ENCODE data around the gene ASIC4.

Gene ASIC4

GRCh38 chr2:219515874-219516629, 1.8 kb downstream of the ASIC4 start:
- no peak for DNase-seq (ENCODE audit: low read depth)

- no peak for DNase-seq (ENCODE audit: low read depth)
Measured at GRCh38 chr2:219516888-219517287, 2.6 kb downstream of the ASIC4 start.

GRCh38 chr2:219517954-219518778, 3.9 kb downstream of the ASIC4 start:
- DNase-seq (ENCODE audit: low read depth), result no peak

GRCh38 chr2:219519526-219519916, 5.2 kb downstream of the ASIC4 start:
- no peak for DNase-seq (ENCODE audit: low read depth)

- DNase-seq (ENCODE audit: low read depth), result no peak
Measured at GRCh38 chr2:219520079-219520478, 5.8 kb downstream of the ASIC4 start.

- DNase-seq (ENCODE audit: low read depth), result no peak
Measured at GRCh38 chr2:219521066-219521880, 7.0 kb downstream of the ASIC4 start.

DNA sequence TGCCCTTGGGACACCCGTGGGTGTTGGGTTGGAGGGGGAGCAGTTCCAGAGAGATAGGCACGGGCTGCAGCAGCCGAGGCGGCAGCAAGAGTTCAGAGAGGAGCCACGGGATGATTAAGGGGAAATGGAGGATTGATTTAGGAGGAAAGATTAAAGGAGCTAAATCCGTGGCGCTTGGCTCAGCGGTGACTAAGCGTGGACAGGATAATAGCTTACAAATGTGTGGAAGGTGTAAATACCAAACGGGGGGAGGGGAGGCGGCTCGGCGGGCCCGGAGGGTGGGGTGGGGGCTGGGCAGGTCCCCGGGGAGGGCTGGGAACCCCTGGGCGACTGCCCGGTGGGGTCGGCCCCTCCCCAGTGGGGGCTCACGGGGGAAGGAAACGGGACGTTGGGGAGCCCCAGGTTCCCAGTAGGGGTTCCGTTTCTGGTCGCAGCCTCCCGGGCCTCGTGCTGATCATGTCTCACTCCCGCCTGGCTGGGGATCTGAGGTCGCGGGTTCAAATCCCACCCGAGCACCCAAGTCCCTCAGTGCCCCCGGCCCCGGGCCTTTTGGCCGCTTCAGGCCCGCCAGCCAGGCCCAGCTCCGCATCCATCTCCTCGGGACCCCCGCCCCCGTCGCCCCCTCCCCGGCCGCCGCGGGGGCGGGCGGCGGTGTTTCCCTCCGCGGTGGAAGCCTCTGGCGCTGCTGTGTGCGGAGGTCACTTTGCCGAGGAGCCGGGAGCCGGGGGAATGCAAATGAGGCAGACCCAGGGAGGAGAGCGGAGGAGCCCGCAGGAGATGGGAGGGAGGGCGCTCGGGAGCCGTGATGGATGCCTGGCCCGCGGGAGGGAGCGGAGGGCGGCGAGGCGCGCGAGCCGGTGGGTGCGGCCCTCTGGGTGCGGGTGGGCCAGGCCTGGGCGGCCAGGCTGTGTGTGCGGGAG, 8.1 kb downstream of the ASIC4 start:
- DNase-seq (ENCODE audit: low read depth), result no peak

- no peak for DNase-seq (ENCODE audit: low read depth)
Measured at GRCh38 chr2:219523031-219523671, 8.9 kb downstream of the ASIC4 start.

GRCh38 chr2:219524817-219525216, 10.5 kb downstream of the ASIC4 start:
- no peak for DNase-seq (ENCODE audit: low read depth)

GRCh38 chr2:219525533-219526232, 11.4 kb downstream of the ASIC4 start:
- no peak for DNase-seq (ENCODE audit: low read depth)

DNA sequence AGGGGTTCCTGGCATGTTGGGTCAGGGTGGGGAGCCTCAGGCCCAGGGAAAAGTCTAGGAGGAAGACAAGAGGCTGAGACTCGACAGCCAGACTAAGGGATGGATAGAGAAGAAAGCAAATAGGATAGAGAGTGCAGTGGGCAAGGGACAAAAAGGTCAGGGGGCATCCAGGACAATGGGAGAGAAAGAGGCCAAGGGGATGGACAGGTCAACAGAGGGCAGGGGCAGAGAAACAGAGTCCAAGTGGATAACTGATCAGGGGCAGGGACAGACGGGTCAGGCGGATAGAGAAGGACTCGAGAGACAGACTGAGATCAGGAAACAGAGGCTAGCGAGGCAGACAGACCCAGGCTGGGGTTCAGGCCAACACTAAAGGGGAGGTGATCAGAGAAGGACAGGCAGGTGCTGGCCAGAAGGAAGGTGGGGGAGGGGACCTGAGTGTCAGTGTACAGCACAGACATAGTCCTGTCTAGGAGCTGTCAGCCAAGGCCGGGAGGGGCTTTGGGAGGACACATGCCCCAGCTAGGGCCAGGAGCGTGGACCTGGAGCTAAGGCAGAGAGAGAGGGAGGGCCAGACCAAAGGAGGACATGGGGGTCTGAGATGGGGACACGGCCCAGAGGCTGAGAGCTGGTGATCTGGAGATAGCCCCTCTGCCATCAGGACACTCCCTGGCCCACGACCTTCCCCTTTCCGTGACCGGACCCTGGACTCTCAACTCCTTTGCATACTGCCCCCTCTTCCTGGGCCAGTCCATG, 12.2 kb downstream of the ASIC4 start:
- no peak for DNase-seq (ENCODE audit: low read depth)

GRCh38 chr2:219527076-219527394, 12.8 kb downstream of the ASIC4 start:
- DNase-seq (ENCODE audit: low read depth), result no peak

- DNase-seq (ENCODE audit: low read depth), result no peak
Measured at GRCh38 chr2:219527472-219527871, 13.2 kb downstream of the ASIC4 start.

GRCh38 chr2:219530048-219530963, 16.0 kb downstream of the ASIC4 start:
- DNase-seq (ENCODE audit: low read depth), result peak; percentile 69

DNA sequence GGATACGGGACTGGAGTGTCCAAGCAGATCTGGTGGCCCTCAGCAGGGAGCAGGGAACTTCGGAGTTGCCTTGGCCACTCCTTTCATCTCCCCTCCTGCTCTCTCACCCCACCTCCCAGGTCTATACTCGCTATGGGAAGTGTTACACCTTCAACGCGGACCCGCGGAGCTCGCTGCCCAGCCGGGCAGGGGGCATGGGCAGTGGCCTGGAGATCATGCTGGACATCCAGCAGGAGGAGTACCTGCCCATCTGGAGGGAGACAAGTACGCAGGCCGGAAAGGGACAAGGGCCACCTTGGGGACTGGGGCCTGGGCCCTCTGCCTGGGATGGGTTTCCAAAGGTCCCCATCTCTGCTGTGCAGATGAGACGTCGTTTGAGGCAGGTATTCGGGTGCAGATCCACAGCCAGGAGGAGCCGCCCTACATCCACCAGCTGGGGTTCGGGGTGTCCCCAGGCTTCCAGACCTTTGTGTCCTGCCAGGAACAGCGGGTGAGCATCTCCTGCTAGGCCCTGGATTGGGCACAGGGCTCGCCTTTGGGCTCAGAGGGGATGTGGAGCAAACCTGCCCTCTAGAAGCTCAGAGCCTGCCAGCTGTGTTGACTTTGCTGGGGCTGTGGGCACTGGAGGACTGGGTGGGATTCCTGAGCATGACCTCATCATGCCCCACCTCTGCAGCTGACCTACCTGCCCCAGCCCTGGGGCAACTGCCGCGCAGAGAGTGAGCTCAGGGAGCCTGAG, 17.5 kb downstream of the ASIC4 start:
- DNase-seq (ENCODE audit: low read depth), result no peak

DNA sequence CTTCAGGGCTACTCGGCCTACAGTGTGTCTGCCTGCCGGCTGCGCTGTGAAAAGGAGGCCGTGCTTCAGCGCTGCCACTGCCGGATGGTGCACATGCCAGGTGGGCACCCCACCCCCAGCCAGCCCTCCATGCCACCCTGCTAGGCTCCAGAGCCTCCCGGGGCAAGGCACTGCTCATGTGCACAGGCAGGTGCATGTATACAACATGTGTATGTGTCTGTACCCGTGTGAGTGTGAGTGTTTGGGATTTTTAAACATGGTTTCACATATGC, 18.0 kb downstream of the ASIC4 start:
- DNase-seq (ENCODE audit: low read depth), result no peak

DNA sequence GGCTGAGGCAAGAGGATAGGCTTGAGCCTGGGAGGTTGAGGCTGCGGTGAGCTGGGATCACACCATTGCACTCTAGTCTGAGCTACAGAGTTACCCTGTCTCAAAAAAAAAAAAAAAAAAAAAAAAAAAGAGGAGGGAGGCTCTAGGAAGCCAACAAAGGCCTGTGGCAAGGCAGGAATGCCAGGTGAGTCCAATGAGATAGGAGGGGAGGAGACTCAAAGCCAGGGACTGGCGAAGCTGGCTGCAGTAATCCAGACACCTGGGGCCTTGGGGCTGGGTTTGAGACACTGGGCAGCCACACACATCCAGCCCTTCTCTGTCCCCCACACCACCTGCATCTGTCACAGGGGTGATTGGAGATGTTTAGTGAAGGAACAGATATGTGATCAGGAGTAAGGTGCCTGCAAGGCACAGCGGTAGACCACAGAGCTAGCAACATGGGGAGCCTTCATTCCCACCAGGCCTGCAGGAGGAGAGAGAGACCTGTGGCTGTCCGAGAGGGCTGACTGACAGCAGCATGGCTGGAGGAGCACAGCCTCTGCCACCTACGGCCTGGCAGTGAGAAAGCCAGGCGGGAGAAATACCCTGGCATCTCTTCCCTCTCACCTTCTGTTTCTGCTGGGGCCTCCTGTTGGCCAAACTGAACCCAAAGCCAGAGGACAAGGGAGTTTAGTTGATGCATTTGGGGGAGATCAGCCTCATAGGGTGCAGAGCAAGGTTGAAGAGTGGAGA, 19.8 kb downstream of the ASIC4 start:
- DNase-seq (ENCODE audit: low read depth), result no peak

- no peak for DNase-seq (ENCODE audit: low read depth)
Measured at GRCh38 chr2:219536425-219536824, 22.1 kb downstream of the ASIC4 start.

Measured in stimulated activated CD8-positive, alpha-beta memory T cell treated with anti-CD3 and anti-CD28 coated beads, Interleukin-12 subunit alpha, Interleukin-12 subunit beta, amount 100 ng/mL, for 4 hours (primary cell).